Transverse colon (tissue), 4 donors: ENCODE data around the gene ORM1. TPM values are rescaled to one million over a fixed set of nuclear protein-coding genes. Genes with fewer than 3 reads are reported as not detected.

ENCODE experiments used
- DNase-seq: peaks from one replicate; pipeline ENCODE4 v3.0.0-alpha.2; 2019
- H3K27ac ChIP-seq, 4 donors: fragments of 200-600 bp; sonication (generic); 2 replicates each; pipeline ENCODE4 v1.5.1; 2016 to 2018; ENCODE audit warnings: inconsistent platforms in 4 of 4
- H3K27me3 ChIP-seq: fragments of 200-600 bp; sonication (generic); 2 replicates; pipeline ENCODE4 v1.5.1; 2017; ENCODE audit warnings: inconsistent platforms
- H3K36me3 ChIP-seq, 4 donors: fragments of 200-600 bp; sonication (generic); 2 replicates each; pipeline ENCODE4 v1.5.1; 2017 to 2019; ENCODE audit warnings: inconsistent platforms in 4 of 4
- H3K4me1 ChIP-seq, 4 donors: fragments of 200-600 bp; sonication (generic); 2 replicates each; pipeline ENCODE4 v1.5.1; 2017 to 2020; ENCODE audit warnings: inconsistent platforms in 4 of 4
- H3K4me3 ChIP-seq, 4 donors: fragments of 200-600 bp; sonication (generic); 1 replicate in 1 of 4; 2 replicates in 3 of 4; pipeline versions ENCODE4 v1.5.1 to v1.6.1; 2017 to 2019; ENCODE audit warnings: inconsistent platforms in 4 of 4
- H3K9me3 ChIP-seq, 2 donors: fragments of 200-600 bp; sonication (generic); 2 replicates each; pipeline ENCODE4 v1.5.1; 2017 to 2019; ENCODE audit warnings: inconsistent platforms in 2 of 2
- CTCF ChIP-seq, 5 experiments: fragments of 200-600 bp in 3 of 5; fragments of 450-650 bp in 2 of 5; sonication (generic) in 3 of 5; IDR thresholded peaks; 1 replicate in 2 of 5; 2 replicates in 3 of 5; pipeline ENCODE4 v1.5.1; 2016 to 2017; ENCODE audit warnings: antibody characterized with exemption in 5 of 5, inconsistent platforms in 3 of 5, mild to moderate bottlenecking in 2 of 5, moderate library complexity in 1 of 5
- EP300 ChIP-seq: sonication (generic); formaldehyde crosslinking; IDR thresholded peaks from one replicate; pipeline ENCODE4 v1.6.1; 2017; ENCODE audit warnings: antibody characterized with exemption, low read depth
- POLR2A ChIP-seq: fragments of 450-650 bp; IDR thresholded peaks from one replicate; pipeline ENCODE4 v1.6.1; 2016; ENCODE audit warnings: antibody characterized with exemption, mild to moderate bottlenecking, moderate library complexity
- POLR2AphosphoS5 ChIP-seq, 3 donors: sonication (generic); formaldehyde crosslinking; IDR thresholded peaks; one replicate each; pipeline ENCODE4 v1.6.1; 2016; ENCODE audit warnings: antibody characterized with exemption in 3 of 3
- WGBS, 2 donors: methylation state at CpG; one replicate each; pipeline ENCODE4 v1.1.5; 2018; ENCODE audit warnings: low coverage in 1 of 2; 5-methylcytosine and 5-hydroxymethylcytosine counted together
- in situ Hi-C, 4 donors: fragments of 200-750 bp; cut with MboI; loops; one replicate each; pipeline versions ENCODE4 v1.15.0 to v1.15.1; 2017; ENCODE audit warnings: low sequenced_read_pairs in 3 of 4, low pct_ligation_motif_present in 1 of 4, low pct_unique_long_range_greater_than_20kb in 1 of 4
- intact Hi-C: fragments of 100-400 bp; cut with DNase I; formaldehyde crosslinking; loops from one replicate; pipeline ENCODE4 v1.15.1; 2023; ENCODE audit warnings: low total_unique reads
- total RNA-seq, 4 donors: library from RNA; depleted of rRNA; stranded (reverse); fragments of >200 nt; gene quantifications; one replicate each; pipeline ENCODE4 v1.1.0, GENCODE V29; 2016

ORM1 gene
- total RNA-seq, 4 donors from 2014 or later = not detected

- H3K4me1 ChIP-seq = no peaks in the 10 kb centered on the region
- H3K27me3 ChIP-seq = no peaks in the 10 kb centered on the region
- in situ Hi-C loops = loop anchor here in 3 of 4 donors (10.0 to 25.0 kb wide), 3 partner anchors 204 to 479 kb away; partner anchors contain the start of genes AMBP (in 1 of the 3) and KIF12 (in 1 of the 3)
- WGBS, 2 donors = 18 to 100% methylated on average over 2 to 12 of the region's 12 CpGs
- intact Hi-C loops = loop anchor here (2.0 kb wide), 2 partner anchors 184 to 208 kb away; no protein-coding TSS in a partner anchor
- TF ChIP-seq CTCF (IDR thresholded peaks at IDR 0.05) (peak; percentile 90 to 96 (median 96)), POLR2A (no peak), POLR2AphosphoS5 (IDR thresholded peaks at IDR 0.05) (no peak), EP300 (no peak)
- no peak overlapping the region for H3K27ac ChIP-seq
- DNase-seq = peak; percentile 75
- no peaks in the 10 kb centered on the region for H3K9me3 ChIP-seq
- no peaks in the 10 kb centered on the region for H3K36me3 ChIP-seq
- no peak overlapping the region for H3K4me3 ChIP-seq
These were observed 31.8 kb upstream of the ORM1 start for GRCh38 chr9:114291064-114291474.

- H3K27me3 ChIP-seq = no peaks in the 10 kb centered on the region
- H3K36me3 ChIP-seq = no peaks in the 10 kb centered on the region
- H3K27ac ChIP-seq = no peak overlapping the region
- H3K4me3 ChIP-seq = no peak overlapping the region
- 80% methylated on average over 11 of the region's 11 CpGs; no CpG with 5 or more reads in 1 of the 2 donors for WGBS, 2 donors
- TF ChIP-seq EP300 = no peak
- TF ChIP-seq POLR2AphosphoS5 (IDR thresholded peaks at IDR 0.05) = no peak
- no peak for TF ChIP-seq POLR2A
- no peak for TF ChIP-seq CTCF (IDR thresholded peaks at IDR 0.05)
- intact Hi-C loops (loop anchor here (2.0 kb wide), 2 partner anchors 185 to 209 kb away; no protein-coding TSS in a partner anchor), in situ Hi-C loops (loop anchor here in 3 of 4 donors (10.0 to 25.0 kb wide), 3 partner anchors 205 to 480 kb away; partner anchors contain the start of genes AMBP (in 1 of the 3) and KIF12 (in 1 of the 3))
- peak; percentile 2 for DNase-seq
- no peaks in the 10 kb centered on the region for H3K4me1 ChIP-seq
- no peaks in the 10 kb centered on the region for H3K9me3 ChIP-seq
These were observed 30.9 kb upstream of the ORM1 start for GRCh38 chr9:114291886-114292590.

GRCh38 chr9:114294664-114295063 lies 28.2 kb upstream of the ORM1 start:
- no peak overlapping the region for H3K27ac ChIP-seq
- in situ Hi-C loops = loop anchor here in 3 of 4 donors (10.0 to 25.0 kb wide), 3 partner anchors 207 to 482 kb away; partner anchors contain the start of genes AMBP (in 1 of the 3) and KIF12 (in 1 of the 3)
- no peaks in the 10 kb centered on the region for H3K27me3 ChIP-seq
- H3K4me3 ChIP-seq = no peak overlapping the region
- no peaks in the 10 kb centered on the region for H3K4me1 ChIP-seq
- no peak for TF ChIP-seq POLR2AphosphoS5 (IDR thresholded peaks at IDR 0.05)
- no peak for TF ChIP-seq EP300
- TF ChIP-seq CTCF (IDR thresholded peaks at IDR 0.05) = no peak
- no peak for TF ChIP-seq POLR2A
- DNase-seq = no peak
- intact Hi-C loops = no loop called here
- H3K36me3 ChIP-seq = no peaks in the 10 kb centered on the region
- no peaks in the 10 kb centered on the region for H3K9me3 ChIP-seq

GRCh38 chr9:114296338-114296737 lies 26.6 kb upstream of the ORM1 start:
- intact Hi-C loops = no loop called here
- 100% methylated on average over 1 of the region's 1 CpG for WGBS, 2 donors
- no peaks in the 10 kb centered on the region for H3K27me3 ChIP-seq
- H3K4me3 ChIP-seq = no peak overlapping the region
- no peaks in the 10 kb centered on the region for H3K4me1 ChIP-seq
- H3K27ac ChIP-seq = no peak overlapping the region
- in situ Hi-C loops = loop anchor here in 3 of 4 donors (10.0 to 25.0 kb wide), 3 partner anchors 209 to 484 kb away; partner anchors contain the start of genes AMBP (in 1 of the 3) and KIF12 (in 1 of the 3)
- no peak for DNase-seq
- TF ChIP-seq EP300 = no peak
- TF ChIP-seq POLR2AphosphoS5 (IDR thresholded peaks at IDR 0.05) = no peak
- no peak for TF ChIP-seq CTCF (IDR thresholded peaks at IDR 0.05)
- TF ChIP-seq POLR2A = no peak
- no peaks in the 10 kb centered on the region for H3K9me3 ChIP-seq
- H3K36me3 ChIP-seq = no peaks in the 10 kb centered on the region
